Retinal pigment epithelial cell (primary cell): ENCODE data around the gene PLA2G4F.
A peak's percentile ranks its signal among the peaks of the same experiment; 100 is the strongest.

Experiments used
- DNase-seq: peaks from one replicate; pipeline ENCODE4 v3.0.0-alpha.2; 2010; ENCODE audit warnings: low read depth
- H3K4me3 ChIP-seq: 2 replicates; pipeline ENCODE4 v1.5.1; 2011; ENCODE audit warnings: mild to moderate bottlenecking, low read length, control low read depth, moderate library complexity
- CTCF ChIP-seq: conservative IDR thresholded peaks from 2 replicates; pipeline ENCODE4 v1.5.1; 2011; ENCODE audit warnings: low read depth, low read length, control low read depth, inconsistent platforms

Gene PLA2G4F

GRCh38 chr15:42138968-42139386, 17.5 kb downstream of the PLA2G4F start:
- H3K4me3 ChIP-seq: no peak overlapping the region
- DNase-seq: no peak
- no peak for TF ChIP-seq CTCF

DNA sequence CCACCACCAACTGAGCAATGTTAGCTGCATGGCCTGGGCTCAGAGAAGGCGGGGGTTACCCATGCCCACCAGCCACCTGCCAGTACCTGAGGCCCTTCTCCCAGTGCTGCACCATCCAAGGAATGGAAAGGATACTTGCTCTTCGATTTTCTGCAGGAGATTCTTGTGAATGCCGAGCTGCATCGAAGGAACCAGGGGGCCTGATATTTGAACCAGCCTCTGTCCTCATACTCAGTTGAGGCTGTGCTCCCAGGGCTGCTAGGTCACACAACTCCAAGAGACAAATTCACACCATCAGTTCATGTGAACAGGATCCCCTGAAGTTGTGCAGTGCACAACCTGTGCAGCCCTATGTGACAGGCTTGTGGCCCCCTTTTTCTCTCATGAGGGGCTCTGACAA, 18.0 kb downstream of the PLA2G4F start:
- no peak overlapping the region for H3K4me3 ChIP-seq
- TF ChIP-seq CTCF: no peak
- DNase-seq: no peak

DNA sequence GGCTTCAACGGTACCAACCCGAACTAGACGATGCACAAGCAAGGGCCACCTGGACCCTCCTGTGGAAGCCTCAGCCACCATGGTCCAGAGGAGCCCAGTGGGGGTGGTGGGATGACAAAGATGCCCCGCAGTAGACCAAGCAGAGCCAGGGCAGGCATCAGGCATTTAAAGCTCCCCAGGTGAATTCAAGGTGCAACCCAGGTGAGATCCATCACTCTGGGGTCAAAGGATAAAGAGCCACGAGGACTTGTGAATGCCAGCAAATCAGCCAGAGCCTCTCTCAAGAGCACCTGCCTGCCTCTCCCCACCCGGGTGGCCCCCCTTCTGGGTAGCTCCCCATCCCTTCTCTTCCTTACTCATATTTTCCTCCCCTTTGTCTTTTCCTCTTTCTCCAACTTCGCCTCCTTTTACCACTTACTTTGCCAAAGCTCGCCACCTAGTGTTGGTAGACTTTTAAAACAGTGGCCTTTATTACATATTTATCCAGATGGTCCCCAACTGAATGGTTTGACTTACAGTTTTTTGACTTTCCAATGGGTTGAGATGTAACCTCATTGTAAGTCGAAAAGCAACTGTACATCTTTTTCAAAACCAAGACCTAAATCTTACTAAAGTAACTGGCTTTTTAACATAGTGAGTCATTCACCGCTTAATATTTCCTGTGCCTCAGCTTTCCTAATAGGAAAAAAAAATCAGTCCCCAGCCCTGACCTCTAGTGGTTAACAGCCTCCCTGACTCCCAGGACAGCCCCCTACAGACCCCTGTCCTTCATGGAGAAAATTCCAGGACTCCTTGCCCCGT, 18.8 kb downstream of the PLA2G4F start:
- no peak overlapping the region for H3K4me3 ChIP-seq
- TF ChIP-seq CTCF: peak; percentile 66
- no peak for DNase-seq

- no peak for DNase-seq
- no peak overlapping the region for H3K4me3 ChIP-seq
- TF ChIP-seq CTCF: no peak
These were observed 19.9 kb downstream of the PLA2G4F start for GRCh38 chr15:42136513-42136912.

- no peak for TF ChIP-seq CTCF
- H3K4me3 ChIP-seq: no peak overlapping the region
- DNase-seq: no peak
These were observed 21.1 kb downstream of the PLA2G4F start for GRCh38 chr15:42135351-42135750.

GRCh38 chr15:42134617-42135245, 21.7 kb downstream of the PLA2G4F start:
- TF ChIP-seq CTCF: no peak
- no peak for DNase-seq
- H3K4me3 ChIP-seq: no peak overlapping the region
